ENCODE measurements around the gene ZDHHC14.

- TF ChIP-seq POLR2A (IDR thresholded peaks at IDR 0.05) = no peak
- TF ChIP-seq, protein P1, sequence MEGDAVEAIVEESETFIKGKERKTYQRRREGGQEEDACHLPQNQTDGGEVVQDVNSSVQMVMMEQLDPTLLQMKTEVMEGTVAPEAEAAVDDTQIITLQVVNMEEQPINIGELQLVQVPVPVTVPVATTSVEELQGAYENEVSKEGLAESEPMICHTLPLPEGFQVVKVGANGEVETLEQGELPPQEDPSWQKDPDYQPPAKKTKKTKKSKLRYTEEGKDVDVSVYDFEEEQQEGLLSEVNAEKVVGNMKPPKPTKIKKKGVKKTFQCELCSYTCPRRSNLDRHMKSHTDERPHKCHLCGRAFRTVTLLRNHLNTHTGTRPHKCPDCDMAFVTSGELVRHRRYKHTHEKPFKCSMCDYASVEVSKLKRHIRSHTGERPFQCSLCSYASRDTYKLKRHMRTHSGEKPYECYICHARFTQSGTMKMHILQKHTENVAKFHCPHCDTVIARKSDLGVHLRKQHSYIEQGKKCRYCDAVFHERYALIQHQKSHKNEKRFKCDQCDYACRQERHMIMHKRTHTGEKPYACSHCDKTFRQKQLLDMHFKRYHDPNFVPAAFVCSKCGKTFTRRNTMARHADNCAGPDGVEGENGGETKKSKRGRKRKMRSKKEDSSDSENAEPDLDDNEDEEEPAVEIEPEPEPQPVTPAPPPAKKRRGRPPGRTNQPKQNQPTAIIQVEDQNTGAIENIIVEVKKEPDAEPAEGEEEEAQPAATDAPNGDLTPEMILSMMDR (IDR thresholded peaks at IDR 0.05) = no peak
These were observed 53.5 kb downstream of the ZDHHC14 start for GRCh38 chr6:157434349-157435033.
